SH-SY5Y (cell line): ENCODE data around the gene RBM17.

Source experiments
- GATA2 ChIP-seq: IDR thresholded peaks from 2 replicates; pipeline ENCODE4 v1.6.1; 2011; ENCODE audit warnings: mild to moderate bottlenecking, low read depth, low read length
- GATA3 ChIP-seq: IDR thresholded peaks from 2 replicates; pipeline ENCODE4 v1.6.1; 2011; ENCODE audit warnings: low read depth, mild to moderate bottlenecking, low read length, moderate library complexity

DNA sequence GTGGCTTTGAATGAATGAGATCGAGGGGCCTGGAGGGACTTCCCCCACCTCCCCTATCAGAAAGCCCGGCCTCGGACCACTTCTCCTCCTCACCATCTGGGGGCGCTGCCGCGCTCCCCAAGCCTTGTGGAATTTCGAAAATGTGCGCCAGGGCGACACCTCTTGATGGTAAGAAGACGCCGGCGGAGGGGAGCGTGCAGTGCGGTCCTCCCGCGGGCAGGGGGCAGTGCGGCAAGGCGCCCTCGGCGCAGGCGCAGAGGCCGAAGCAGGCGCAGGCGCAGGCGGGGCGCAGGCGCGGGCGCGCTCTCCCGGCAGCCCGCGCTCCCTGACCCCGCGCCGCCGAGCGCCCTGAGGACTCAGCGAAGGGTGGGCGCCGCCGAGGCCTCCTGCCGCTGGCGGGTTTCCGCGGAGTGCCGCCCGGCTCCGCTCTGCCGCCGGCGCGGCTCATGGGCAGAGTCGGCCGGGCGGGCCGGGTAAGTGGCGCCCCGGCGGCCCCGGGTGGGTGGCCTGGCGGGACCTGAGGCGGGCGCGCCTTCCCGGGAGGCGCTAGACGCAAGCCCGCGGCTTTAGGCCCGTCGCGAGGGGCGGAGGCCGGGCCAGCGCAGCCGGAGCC lies at the start of gene RBM17:
- TF ChIP-seq GATA2 (0 out of 2 replicates have a peak, but pooled peaks have one; percentile 4), GATA3 (no peak)
